NCI-H460 (cell line): ENCODE results near the gene FAM227A. TPM values are rescaled to one million over a fixed set of nuclear protein-coding genes. Genes with fewer than 3 reads are reported as not detected.
"Not testable (repeated sequence)": the region's sequence is repeated elsewhere in the genome, so short reads cannot be mapped to it uniquely, and the experiment has no call there.

ENCODE experiments used
- DNase-seq: peaks from one replicate; pipeline ENCODE4 v3.0.0-alpha.2; 2016; ENCODE audit warnings: low read depth; ENCODE audit errors: extremely low read depth
- total RNA-seq: library from RNA; depleted of rRNA; stranded (reverse); fragments of >200 nt; shearing (Covaris generic); gene quantifications from 2 replicates; pipeline ENCODE4 v1.2.3, GENCODE V29; 2014

Gene FAM227A
- total RNA-seq, 1 experiment from 2014 or later, result 0.89 TPM

GRCh38 chr22:38674888-38675287 lies 18.7 kb upstream of the FAM227A start:
- DNase-seq, result no peak

- DNase-seq, result no peak
These were observed 1.1 kb upstream of the FAM227A start for GRCh38 chr22:38657045-38657909.

GRCh38 chr22:38655519-38656255 lies 505 bp downstream of the FAM227A start:
- DNase-seq, result no peak

- no peak for DNase-seq
These were observed 2.5 kb downstream of the FAM227A start for GRCh38 chr22:38653741-38654140.

- no peak for DNase-seq
These were observed 3.3 kb downstream of the FAM227A start for GRCh38 chr22:38652859-38653258.

- DNase-seq, result no peak
These were observed 6.2 kb downstream of the FAM227A start for GRCh38 chr22:38649841-38650522.

GRCh38 chr22:38645430-38645829 lies 10.8 kb downstream of the FAM227A start:
- no peak for DNase-seq

- not testable (repeated sequence) for DNase-seq
These were observed 11.9 kb downstream of the FAM227A start for GRCh38 chr22:38644245-38644644.

- DNase-seq, result no peak
These were observed 14.6 kb downstream of the FAM227A start for GRCh38 chr22:38641476-38642040.

GRCh38 chr22:38638728-38639127 lies 17.5 kb downstream of the FAM227A start:
- no peak for DNase-seq

- no peak for DNase-seq
These were observed 18.0 kb downstream of the FAM227A start for GRCh38 chr22:38638216-38638615.

- DNase-seq, result no peak
These were observed 23.7 kb downstream of the FAM227A start for GRCh38 chr22:38632528-38632927.

- no peak for DNase-seq
These were observed 24.5 kb downstream of the FAM227A start for GRCh38 chr22:38631724-38632123.

GRCh38 chr22:38629108-38629507 lies 27.1 kb downstream of the FAM227A start:
- no peak for DNase-seq

GRCh38 chr22:38628444-38628843 lies 27.7 kb downstream of the FAM227A start:
- DNase-seq, result no peak

- DNase-seq, result no peak
These were observed 32.8 kb downstream of the FAM227A start for GRCh38 chr22:38623351-38623750.

- no peak for DNase-seq
These were observed 37.5 kb downstream of the FAM227A start for GRCh38 chr22:38618682-38619081.

- DNase-seq, result no peak
These were observed 37.9 kb downstream of the FAM227A start for GRCh38 chr22:38618258-38618657.

- not testable (repeated sequence) for DNase-seq
These were observed 41.2 kb downstream of the FAM227A start for GRCh38 chr22:38615064-38615405.

- no peak for DNase-seq
These were observed 41.7 kb downstream of the FAM227A start for GRCh38 chr22:38614332-38615063.
